ENCODE data around the gene GPR39.
"Not testable (repeated sequence)": the region's sequence is repeated elsewhere in the genome, so short reads cannot be mapped to it uniquely, and the experiment has no call there.

GPR39 gene

GRCh38 chr2:132515010-132515409 lies 98.4 kb downstream of the GPR39 start:
- no peak for DNase-seq

GRCh38 chr2:132517386-132517785 lies 100.8 kb downstream of the GPR39 start:
- DNase-seq = no peak

GRCh38 chr2:132518302-132518701 lies 101.7 kb downstream of the GPR39 start:
- DNase-seq = no peak

- DNase-seq = no peak
Observed at GRCh38 chr2:132519566-132519965, 103.0 kb downstream of the GPR39 start.

GRCh38 chr2:132521341-132521740 lies 104.7 kb downstream of the GPR39 start:
- DNase-seq = no peak

DNA sequence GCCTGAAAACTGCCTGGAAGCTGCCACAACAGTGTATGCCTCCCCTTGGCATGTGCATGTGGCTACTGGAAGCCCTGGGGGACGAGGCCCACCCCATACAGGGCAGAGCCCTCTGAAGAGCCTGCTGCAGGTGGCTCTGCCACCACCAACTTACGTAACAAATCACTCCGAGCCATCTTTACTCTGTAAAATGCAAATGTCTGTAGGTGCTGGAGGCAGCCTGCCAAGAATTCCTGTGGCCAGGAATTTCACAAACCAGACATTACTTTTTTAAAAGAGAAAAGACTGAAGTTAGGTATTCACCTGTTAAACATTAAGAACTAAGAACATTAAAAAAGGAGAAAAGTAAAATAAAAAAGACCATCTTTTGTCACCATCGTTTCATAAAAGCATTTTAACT lies 106.3 kb downstream of the GPR39 start:
- no peak for DNase-seq

DNA sequence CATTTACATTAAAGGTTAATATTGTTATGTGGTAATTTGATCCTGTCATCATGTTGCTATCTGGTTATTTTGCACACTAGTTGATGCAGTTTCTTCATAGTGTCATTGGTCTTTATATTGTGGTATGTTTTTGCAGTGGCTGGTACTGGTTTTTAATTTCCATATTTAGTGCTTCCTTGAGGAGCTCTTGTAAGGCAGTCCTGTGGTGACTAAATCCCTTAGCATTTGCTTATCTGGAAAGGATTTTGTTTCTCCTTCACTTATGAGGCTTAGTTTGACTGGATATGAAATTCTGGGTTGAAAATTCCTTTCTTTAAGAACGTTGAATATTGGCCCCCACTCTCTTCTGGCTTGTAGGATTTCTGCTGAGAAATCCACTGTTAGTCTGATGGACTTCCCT lies 120.5 kb downstream of the GPR39 start:
- not testable (repeated sequence) for DNase-seq

GRCh38 chr2:132538331-132538855 lies 121.8 kb downstream of the GPR39 start:
- no peak for DNase-seq

DNA sequence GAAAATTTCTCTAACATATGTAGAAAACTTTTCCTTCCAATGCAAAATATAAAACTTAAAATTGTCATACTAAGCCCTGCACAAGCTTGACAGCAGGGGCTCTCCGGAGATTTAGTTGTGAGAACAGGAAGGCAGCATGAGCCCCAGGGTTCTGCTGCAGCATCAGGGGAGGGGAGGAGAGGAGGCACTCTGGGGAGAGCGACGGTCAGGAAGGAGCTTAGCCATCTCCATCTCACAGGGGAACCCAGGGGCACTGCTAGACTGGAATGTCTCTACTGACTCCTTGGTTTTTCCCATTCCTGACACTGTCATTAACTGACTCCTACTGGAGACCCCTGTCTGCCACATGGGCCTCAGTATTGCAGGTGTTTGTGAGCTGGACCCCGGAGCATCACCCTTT lies 123.6 kb downstream of the GPR39 start:
- DNase-seq = no peak

GRCh38 chr2:132542953-132543569 lies 126.5 kb downstream of the GPR39 start:
- DNase-seq = no peak

GRCh38 chr2:132544006-132544630 lies 127.5 kb downstream of the GPR39 start:
- DNase-seq = no peak

DNA sequence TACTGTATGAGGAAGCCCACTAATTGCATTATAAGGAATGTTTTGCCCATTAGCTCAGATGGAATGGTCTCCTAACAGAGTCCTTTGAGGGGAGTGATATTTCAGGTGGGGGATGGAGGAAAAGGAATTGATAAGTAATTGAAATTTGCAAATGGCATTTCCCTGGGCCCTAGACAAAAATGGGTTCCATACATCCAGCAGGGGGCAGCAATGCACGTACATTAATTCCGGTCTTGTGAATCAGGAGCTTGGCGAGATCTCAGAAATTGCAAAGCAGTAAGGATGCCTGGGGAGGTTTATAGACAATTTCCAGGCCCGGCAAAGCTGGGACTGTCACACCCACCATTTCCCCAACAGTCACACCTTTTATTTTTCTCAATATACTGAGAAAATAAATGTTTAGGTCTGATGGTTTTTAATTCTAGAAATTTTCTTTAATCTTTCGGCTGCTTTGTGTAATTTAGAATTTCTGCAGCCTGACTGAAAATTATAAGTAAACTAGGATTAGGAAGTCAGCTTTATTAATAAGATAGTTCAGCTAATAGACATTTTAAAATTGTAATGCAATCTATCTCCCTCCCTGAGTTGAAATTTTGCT lies 130.6 kb downstream of the GPR39 start:
- DNase-seq = no peak

DNA sequence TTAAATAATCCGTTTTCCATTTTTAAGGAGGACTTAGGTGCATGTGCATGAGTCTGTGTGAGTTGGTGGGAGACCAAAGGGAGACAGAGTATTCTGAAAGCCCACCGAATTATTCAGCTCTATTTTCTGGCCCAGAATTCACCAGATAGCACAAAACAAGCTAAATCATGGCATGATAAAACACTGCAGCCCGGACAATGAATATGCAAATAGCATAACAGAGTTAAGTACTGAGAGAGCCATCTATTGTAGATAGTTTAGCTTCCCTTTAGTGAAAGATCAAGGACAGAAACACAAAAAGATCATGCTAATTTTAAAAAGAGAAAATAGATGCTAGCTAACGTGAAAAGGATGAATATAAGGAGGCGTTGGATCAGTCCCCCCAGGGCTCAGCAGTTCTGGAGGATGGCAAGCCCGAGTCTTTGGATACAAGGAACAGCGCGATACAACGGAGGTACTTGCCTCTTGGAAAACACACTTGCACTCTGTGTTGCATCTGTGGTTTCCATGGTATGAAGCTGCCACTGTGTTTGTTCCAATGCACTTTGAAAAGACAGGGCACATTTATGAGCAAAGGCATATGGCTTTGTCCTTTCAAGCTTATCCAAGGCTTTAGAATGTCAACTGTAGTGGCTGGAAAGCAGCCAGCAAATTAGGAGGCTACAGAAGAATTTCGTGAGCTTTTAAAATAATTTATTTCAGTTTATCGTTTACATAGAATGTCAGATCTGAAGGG lies 133.5 kb downstream of the GPR39 start:
- no peak for DNase-seq

- no peak for DNase-seq
Observed at GRCh38 chr2:132550946-132551345, 134.3 kb downstream of the GPR39 start.

GRCh38 chr2:132557694-132558093 lies 141.1 kb downstream of the GPR39 start:
- DNase-seq = no peak

GRCh38 chr2:132559326-132559725 lies 142.7 kb downstream of the GPR39 start:
- no peak for DNase-seq

GRCh38 chr2:132559921-132560320 lies 143.3 kb downstream of the GPR39 start:
- DNase-seq = no peak

DNA sequence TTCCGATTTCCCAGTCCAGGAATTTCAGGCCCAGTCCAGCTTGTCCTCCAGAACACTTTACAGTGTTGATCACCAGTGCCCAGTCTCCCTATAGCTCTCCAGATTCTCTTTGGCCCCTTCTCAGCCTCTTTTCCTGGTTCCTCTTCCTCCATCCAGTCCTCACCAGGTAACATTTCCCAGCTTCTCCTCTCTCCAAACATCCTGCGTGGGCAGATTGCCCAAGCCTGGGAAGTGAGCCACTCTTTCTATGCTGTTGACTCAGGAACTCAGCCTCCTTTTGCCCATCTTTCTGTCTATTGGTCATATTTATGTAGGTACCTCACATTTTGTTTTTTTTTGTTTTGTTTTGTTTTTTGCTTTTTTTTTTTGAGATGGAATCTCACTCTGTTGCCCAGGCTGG lies 144.0 kb downstream of the GPR39 start:
- DNase-seq = no peak

GRCh38 chr2:132562245-132562644 lies 145.6 kb downstream of the GPR39 start:
- no peak for DNase-seq

- DNase-seq = no peak
Observed at GRCh38 chr2:132564065-132564464, 147.5 kb downstream of the GPR39 start.

- no peak for DNase-seq
Observed at GRCh38 chr2:132566379-132566778, 149.8 kb downstream of the GPR39 start.

- no peak for DNase-seq
Observed at GRCh38 chr2:132567682-132568081, 151.1 kb downstream of the GPR39 start.

- no peak for DNase-seq
Observed at GRCh38 chr2:132568656-132569055, 152.1 kb downstream of the GPR39 start.

Measured in NCI-H446 treated with DMSO at 0.1 percent for 48 hours (cell line).